Mesenchymal stem cell (in vitro differentiated cells and primary cell): ENCODE data around the gene SHANK3.
A peak's percentile ranks its signal among the peaks of the same experiment; 100 is the strongest.
"Not testable (repeated sequence)": the region's sequence is repeated elsewhere in the genome, so short reads cannot be mapped to it uniquely, and the experiment has no call there.

ENCODE experiments used
- DNase-seq: peaks from one replicate; pipeline ENCODE4 v3.0.0-alpha.2; 2013
- H2AFZ ChIP-seq: one replicate; pipeline ENCODE4 v1.6.1; 2013; ENCODE audit warnings: low read depth, mild to moderate bottlenecking, control low read depth, inconsistent platforms, low read length, moderate library complexity
- H2AK5ac ChIP-seq: 2 replicates; pipeline ENCODE4 v1.6.1; 2013; ENCODE audit warnings: low read length, moderate library complexity, mild to moderate bottlenecking, inconsistent platforms; ENCODE audit not compliant: severe bottlenecking
- H2BK120ac ChIP-seq: one replicate; pipeline ENCODE4 v1.6.1; 2013; ENCODE audit warnings: low read depth, mild to moderate bottlenecking, inconsistent platforms, low read length, moderate library complexity
- H2BK12ac ChIP-seq, 2 experiments: one replicate each; pipeline ENCODE4 v1.6.1; 2013; ENCODE audit warnings: inconsistent platforms in 2 of 2, low read length in 2 of 2, mild to moderate bottlenecking in 2 of 2, moderate library complexity in 2 of 2, control low read depth in 1 of 2
- H2BK15ac ChIP-seq: one replicate; pipeline ENCODE4 v1.6.1; 2013; ENCODE audit warnings: mild to moderate bottlenecking, low read depth, inconsistent platforms; ENCODE audit not compliant: poor library complexity, severe bottlenecking
- H2BK5ac ChIP-seq: 2 replicates; pipeline ENCODE4 v1.6.1; 2013; ENCODE audit warnings: low read depth, mild to moderate bottlenecking, low read length, control low read depth, inconsistent platforms; ENCODE audit not compliant: poor library complexity, severe bottlenecking
- H3K14ac ChIP-seq, 2 experiments: one replicate each; pipeline ENCODE4 v1.6.1; 2013; ENCODE audit warnings: inconsistent platforms in 2 of 2, low read length in 2 of 2, control low read depth in 1 of 2, mild to moderate bottlenecking in 1 of 2, moderate library complexity in 1 of 2
- H3K18ac ChIP-seq, 2 experiments: one replicate each; pipeline ENCODE4 v1.6.1; 2013; ENCODE audit warnings: inconsistent platforms in 2 of 2, low read length in 2 of 2, control low read depth in 1 of 2, low read depth in 1 of 2, mild to moderate bottlenecking in 1 of 2
- H3K23ac ChIP-seq, 2 experiments: one replicate each; pipeline ENCODE4 v1.6.1; 2013; ENCODE audit warnings: inconsistent platforms in 2 of 2, low read length in 2 of 2, mild to moderate bottlenecking in 2 of 2, moderate library complexity in 2 of 2, control low read depth in 1 of 2
- H3K27ac ChIP-seq: 2 replicates; pipeline ENCODE4 v1.5.1; 2013; ENCODE audit warnings: mild to moderate bottlenecking, moderate library complexity, low read length, control low read depth, inconsistent platforms; ENCODE audit not compliant: poor library complexity, severe bottlenecking
- H3K27me3 ChIP-seq, 2 experiments: 2 replicates each; pipeline versions ENCODE4 v1.6.1 to v1.7.0; 2013; ENCODE audit warnings: low read length in 2 of 2, mild to moderate bottlenecking in 2 of 2, moderate library complexity in 2 of 2, control low read depth in 1 of 2, inconsistent platforms in 1 of 2; ENCODE audit not compliant: control insufficient read depth in 1 of 2, insufficient read depth in 1 of 2
- H3K36me3 ChIP-seq, 2 experiments: 2 replicates each; pipeline versions ENCODE4 v1.6.1 to v1.7.0; 2013; ENCODE audit warnings: low read length in 2 of 2, control low read depth in 1 of 2, inconsistent platforms in 1 of 2, low read depth in 1 of 2, mild to moderate bottlenecking in 1 of 2; ENCODE audit not compliant: insufficient read depth in 2 of 2, control insufficient read depth in 1 of 2
- H3K4ac ChIP-seq, 2 experiments: one replicate each; pipeline ENCODE4 v1.6.1; 2013; ENCODE audit warnings: inconsistent platforms in 2 of 2, low read length in 2 of 2, mild to moderate bottlenecking in 2 of 2, moderate library complexity in 2 of 2, control low read depth in 1 of 2, low read depth in 1 of 2
- H3K4me1 ChIP-seq: 2 replicates; pipeline ENCODE4 v1.6.1; 2013; ENCODE audit warnings: low read depth, low read length, control low read depth; ENCODE audit not compliant: control insufficient read depth, insufficient read depth
- H3K4me2 ChIP-seq: 2 replicates; pipeline ENCODE4 v1.6.1; 2013; ENCODE audit warnings: low read length, mild to moderate bottlenecking, inconsistent platforms; ENCODE audit not compliant: poor library complexity, severe bottlenecking
- H3K4me3 ChIP-seq, 2 experiments: 2 replicates each; pipeline versions ENCODE4 v1.5.1 to v1.7.0; 2013; ENCODE audit warnings: low read length in 2 of 2, mild to moderate bottlenecking in 2 of 2, control low read depth in 1 of 2, low read depth in 1 of 2; ENCODE audit not compliant: insufficient read depth in 1 of 2
- H3K79me1 ChIP-seq: replicated peaks from 2 replicates; pipeline ENCODE4 v1.6.1; 2013; ENCODE audit warnings: mild to moderate bottlenecking, control low read depth, low read length, inconsistent platforms; ENCODE audit not compliant: poor library complexity, severe bottlenecking
- H3K9ac ChIP-seq: 2 replicates; pipeline ENCODE4 v1.7.0; 2013; ENCODE audit warnings: mild to moderate bottlenecking, low read length, moderate library complexity
- H3K9me3 ChIP-seq: 2 replicates; pipeline ENCODE4 v1.7.0; 2013; ENCODE audit warnings: mild to moderate bottlenecking, low read length; ENCODE audit not compliant: control insufficient read depth
- H4K8ac ChIP-seq: one replicate; pipeline ENCODE4 v1.6.1; 2013; ENCODE audit warnings: inconsistent platforms, mild to moderate bottlenecking, low read length, moderate library complexity
- H4K91ac ChIP-seq: one replicate; pipeline ENCODE4 v1.6.1; 2013; ENCODE audit warnings: mild to moderate bottlenecking, low read length, inconsistent platforms
- WGBS: methylation state at CpG from one replicate; pipeline ENCODE4 v1.1.7; 2013; ENCODE audit warnings: mixed read lengths; 5-methylcytosine and 5-hydroxymethylcytosine counted together

Gene SHANK3

GRCh38 chr22:50641696-50642607 is 30.7 kb upstream of the SHANK3 start:
- peak; percentile 51 for DNase-seq
- Histone ChIP-seq H3K4me1 (peaks cover 12% of the 10 kb centered on the region), H2BK12ac (peak overlapping the region; percentile 66 to 68), H3K4me2 (peak overlapping the region; percentile 31), H3K79me1 (no peaks in the 10 kb centered on the region), H3K9me3 (no peaks in the 10 kb centered on the region), H3K14ac (peak overlapping the region in 1 of 2 experiments; percentile 62), H4K91ac (peak overlapping the region; percentile 34), H2BK120ac (no peak overlapping the region), H2BK15ac (peak overlapping the region; percentile 67), H3K27ac (no peak overlapping the region), H3K23ac (no peak overlapping the region), H2AFZ (peak overlapping the region; percentile 70), H3K4me3 (no peak overlapping the region), H3K4ac (peak overlapping the region; percentile 21 to 51), H4K8ac (peak overlapping the region; percentile 60), H3K18ac (peak overlapping the region; percentile 14 to 50), H3K27me3 (peaks cover 40 to 52% of the 10 kb centered on the region in 2 experiments), H2BK5ac (no peak overlapping the region), H2AK5ac (peak overlapping the region; percentile 59), H3K36me3 (no peaks in the 10 kb centered on the region), H3K9ac (no peak overlapping the region)
- WGBS = 15% methylated on average over 15 of the region's 17 CpGs

GRCh38 chr22:50643021-50643820 is 29.4 kb upstream of the SHANK3 start:
- not testable (repeated sequence) for H2BK120ac ChIP-seq, H3K36me3 ChIP-seq, DNase-seq, H4K8ac ChIP-seq, H2AK5ac ChIP-seq, H2BK15ac ChIP-seq, H2BK5ac ChIP-seq, H3K14ac ChIP-seq, H2AFZ ChIP-seq, H3K9me3 ChIP-seq, H3K4me3 ChIP-seq, H4K91ac ChIP-seq, H2BK12ac ChIP-seq, H3K27ac ChIP-seq, H3K4ac ChIP-seq, H3K9ac ChIP-seq, H3K4me2 ChIP-seq, H3K79me1 ChIP-seq, H3K23ac ChIP-seq, H3K18ac ChIP-seq
- 96% methylated on average over 17 of the region's 17 CpGs for WGBS
- H3K27me3 ChIP-seq = peaks cover 40 to 52% of the 10 kb centered on the region in 2 experiments
- peaks cover 12% of the 10 kb centered on the region for H3K4me1 ChIP-seq

DNA sequence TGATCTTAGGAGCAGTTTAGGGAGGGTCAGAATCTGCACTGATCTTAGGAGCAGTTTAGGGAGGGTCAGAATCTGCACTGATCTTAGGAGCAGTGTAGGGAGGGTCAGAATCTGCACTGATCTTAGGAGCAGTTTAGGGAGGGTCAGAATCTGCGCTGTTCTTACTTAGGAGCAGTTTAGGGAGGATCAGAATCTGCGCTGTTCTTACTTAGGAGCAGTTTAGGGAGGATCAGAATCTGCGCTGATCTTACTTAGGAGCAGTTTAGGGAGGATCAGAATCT is 28.9 kb upstream of the SHANK3 start:
- H3K9ac ChIP-seq, DNase-seq, H2BK12ac ChIP-seq, H3K27ac ChIP-seq, H3K14ac ChIP-seq, H3K36me3 ChIP-seq, H4K91ac ChIP-seq, H2BK5ac ChIP-seq, H3K9me3 ChIP-seq, H2BK15ac ChIP-seq, H3K18ac ChIP-seq, H3K4me2 ChIP-seq, H2AFZ ChIP-seq, H3K79me1 ChIP-seq, H2BK120ac ChIP-seq, H4K8ac ChIP-seq, H3K4me3 ChIP-seq, H3K4ac ChIP-seq, H3K23ac ChIP-seq, H2AK5ac ChIP-seq: not testable (repeated sequence)
- WGBS = 71% methylated on average over 3 of the region's 3 CpGs
- H3K4me1 ChIP-seq = peaks cover 12% of the 10 kb centered on the region
- peaks cover 40 to 52% of the 10 kb centered on the region in 2 experiments for H3K27me3 ChIP-seq

DNA sequence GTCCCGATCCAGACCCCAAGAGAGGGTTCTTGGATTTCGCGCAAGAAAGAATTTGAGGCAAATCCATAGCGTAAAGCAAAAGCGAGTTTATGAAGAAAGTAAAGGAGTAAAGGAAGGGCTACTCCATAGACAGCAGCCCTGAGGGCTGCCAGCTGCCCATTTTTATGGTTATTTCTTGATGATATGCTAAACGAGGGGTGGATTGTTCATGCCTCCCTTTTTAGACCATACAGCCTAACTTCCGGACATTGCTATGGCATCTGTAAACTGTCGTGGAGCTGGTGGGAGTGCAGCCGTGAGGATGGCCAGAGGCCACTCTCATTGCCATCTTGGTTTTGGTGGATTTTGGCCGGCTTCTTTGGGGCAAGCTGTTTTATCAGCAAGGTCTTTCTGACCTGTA is 19.4 kb upstream of the SHANK3 start:
- no peak overlapping the region for H4K8ac ChIP-seq
- DNase-seq = no peak
- no peak overlapping the region for H3K14ac ChIP-seq
- H3K9ac ChIP-seq = no peak overlapping the region
- no peak overlapping the region for H3K18ac ChIP-seq
- H2BK15ac ChIP-seq = no peak overlapping the region
- no peak overlapping the region for H3K4me2 ChIP-seq
- peaks cover 9% of the 10 kb centered on the region for H3K4me1 ChIP-seq
- no peak overlapping the region for H4K91ac ChIP-seq
- no peaks in the 10 kb centered on the region for H3K36me3 ChIP-seq
- H3K23ac ChIP-seq = no peak overlapping the region
- no peak overlapping the region for H3K4ac ChIP-seq
- H3K4me3 ChIP-seq = no peak overlapping the region
- H2BK12ac ChIP-seq = no peak overlapping the region
- peaks cover 3% of the 10 kb centered on the region for H3K9me3 ChIP-seq
- no peak overlapping the region for H2BK120ac ChIP-seq
- H2AK5ac ChIP-seq = no peak overlapping the region
- no peaks in the 10 kb centered on the region for H3K79me1 ChIP-seq
- no peak overlapping the region for H3K27ac ChIP-seq
- no peak overlapping the region for H2AFZ ChIP-seq
- no peak overlapping the region for H2BK5ac ChIP-seq
- peaks cover 0 to 15% of the 10 kb centered on the region in 2 experiments for H3K27me3 ChIP-seq
- WGBS = 88% methylated on average over 10 of the region's 10 CpGs
